Smooth muscle cell (in vitro differentiated cells): ENCODE results near the gene SIN3A. TPM values are rescaled to one million over a fixed set of nuclear protein-coding genes. Genes with fewer than 3 reads are reported as not detected.

ENCODE experiments used
- DNase-seq: peaks from one replicate; lab custom pipeline; 2025; ENCODE audit not compliant: unreplicated experiment; lab: John Stamatoyannopoulos, UW
- H2AFZ ChIP-seq: fragments of 200-600 bp; sonication (generic); 2 replicates; pipeline ENCODE4 v1.6.0; 2016; ENCODE audit warnings: antibody characterized with exemption, low read depth, mild to moderate bottlenecking
- H3F3A ChIP-seq: fragments of 200-600 bp; sonication (generic); 2 replicates; pipeline ENCODE4 v1.6.0; 2017; ENCODE audit warnings: antibody characterized with exemption, low read depth
- H3K27ac ChIP-seq: fragments of 200-600 bp; sonication (generic); 2 replicates; pipeline ENCODE4 v1.5.1; 2016; ENCODE audit warnings: low read depth, mild to moderate bottlenecking
- H3K27me3 ChIP-seq: fragments of 200-600 bp; sonication (generic); 2 replicates; pipeline ENCODE4 v1.6.1; 2016; ENCODE audit warnings: low read depth, mild to moderate bottlenecking
- H3K36me3 ChIP-seq: fragments of 200-600 bp; sonication (generic); 2 replicates; pipeline ENCODE4 v1.5.1; 2016; ENCODE audit warnings: low read depth
- H3K4me1 ChIP-seq: fragments of 200-600 bp; sonication (generic); 2 replicates; pipeline ENCODE4 v1.5.1; 2016; ENCODE audit warnings: low read depth
- H3K4me2 ChIP-seq: fragments of 200-600 bp; sonication (generic); 2 replicates; pipeline ENCODE4 v1.6.0; 2016; ENCODE audit warnings: mild to moderate bottlenecking
- H3K4me3 ChIP-seq: fragments of 200-600 bp; sonication (generic); 2 replicates; pipeline ENCODE4 v1.5.1; 2016; ENCODE audit warnings: mild to moderate bottlenecking
- H3K79me2 ChIP-seq: fragments of 200-600 bp; sonication (generic); 2 replicates; pipeline ENCODE4 v1.6.0; 2016; ENCODE audit warnings: low read depth, mild to moderate bottlenecking
- H3K9ac ChIP-seq: fragments of 200-600 bp; sonication (generic); 2 replicates; pipeline ENCODE4 v1.6.0; 2016; ENCODE audit warnings: low read depth
- H3K9me3 ChIP-seq: fragments of 200-600 bp; sonication (generic); replicated peaks from 2 replicates; pipeline ENCODE4 v1.5.1; 2016; ENCODE audit warnings: low read depth
- H4K20me1 ChIP-seq: fragments of 200-600 bp; sonication (generic); 2 replicates; pipeline ENCODE4 v1.6.0; 2016; ENCODE audit warnings: low read depth
- WGBS: methylation state at CpG from one replicate; pipeline ENCODE4 v1.1.7; 2016; ENCODE audit warnings: low lambda C conversion rate; 5-methylcytosine and 5-hydroxymethylcytosine counted together
- polyA plus RNA-seq: library from polyadenylated mRNA; unstranded; fragments of >200 nt; fragmentation: Nextera tagmentation; extraction: Ambion mirVana; gene quantifications from 2 replicates; pipeline ENCODE4 v1.2.1, GENCODE V29; 2016
- total RNA-seq: library from RNA; depleted of rRNA; stranded (reverse); fragments of >200 nt; gene quantifications from 2 replicates; pipeline ENCODE4 v1.2.3, GENCODE V29; 2014
- TF ChIP-seq, protein P1 (sequence below): fragments of 200-600 bp; sonication (generic); IDR thresholded peaks from 2 replicates; pipeline ENCODE4 v1.5.1; 2017; ENCODE audit warnings: borderline replicate concordance, mild to moderate bottlenecking, antibody characterized with exemption; ENCODE audit not compliant: insufficient read depth, poor library complexity, severe bottlenecking

Gene SIN3A
- total and polyA plus RNA-seq, 2 experiments from 2014 or later, result 12.0 to 40.7 TPM

DNA sequence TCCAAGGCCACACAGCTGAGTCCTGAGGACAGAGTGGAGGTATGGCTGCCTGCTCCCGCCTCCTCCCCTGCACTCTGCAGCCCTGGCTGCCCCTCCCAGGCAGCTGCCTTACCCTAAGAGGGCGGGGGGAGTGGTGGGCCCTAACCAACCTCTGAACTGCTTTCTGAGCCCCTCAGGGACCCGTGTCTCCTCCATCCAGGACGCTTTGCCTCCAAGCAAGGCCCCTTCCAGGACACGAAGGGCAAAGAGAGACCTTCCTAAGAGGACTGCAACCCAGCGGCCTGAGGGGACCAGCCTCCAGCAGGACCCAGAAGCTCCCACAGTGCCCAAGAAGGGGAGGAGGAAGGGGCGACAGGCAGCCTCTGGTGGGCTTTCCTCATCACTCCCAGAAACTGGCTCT lies 97.0 kb downstream of the SIN3A start:
- Histone ChIP-seq H4K20me1 (no peaks in the 10 kb centered on the region), H3K36me3 (no peaks in the 10 kb centered on the region), H3K27ac (no peak overlapping the region), H2AFZ (no peak overlapping the region), H3K79me2 (no peaks in the 10 kb centered on the region), H3K4me3 (no peak overlapping the region), H3K4me2 (no peak overlapping the region), H3K4me1 (no peaks in the 10 kb centered on the region), H3K27me3 (no peaks in the 10 kb centered on the region), H3K9me3 (no peaks in the 10 kb centered on the region), H3F3A (no peaks in the 10 kb centered on the region), H3K9ac (no peak overlapping the region)
- TF ChIP-seq, protein P1, sequence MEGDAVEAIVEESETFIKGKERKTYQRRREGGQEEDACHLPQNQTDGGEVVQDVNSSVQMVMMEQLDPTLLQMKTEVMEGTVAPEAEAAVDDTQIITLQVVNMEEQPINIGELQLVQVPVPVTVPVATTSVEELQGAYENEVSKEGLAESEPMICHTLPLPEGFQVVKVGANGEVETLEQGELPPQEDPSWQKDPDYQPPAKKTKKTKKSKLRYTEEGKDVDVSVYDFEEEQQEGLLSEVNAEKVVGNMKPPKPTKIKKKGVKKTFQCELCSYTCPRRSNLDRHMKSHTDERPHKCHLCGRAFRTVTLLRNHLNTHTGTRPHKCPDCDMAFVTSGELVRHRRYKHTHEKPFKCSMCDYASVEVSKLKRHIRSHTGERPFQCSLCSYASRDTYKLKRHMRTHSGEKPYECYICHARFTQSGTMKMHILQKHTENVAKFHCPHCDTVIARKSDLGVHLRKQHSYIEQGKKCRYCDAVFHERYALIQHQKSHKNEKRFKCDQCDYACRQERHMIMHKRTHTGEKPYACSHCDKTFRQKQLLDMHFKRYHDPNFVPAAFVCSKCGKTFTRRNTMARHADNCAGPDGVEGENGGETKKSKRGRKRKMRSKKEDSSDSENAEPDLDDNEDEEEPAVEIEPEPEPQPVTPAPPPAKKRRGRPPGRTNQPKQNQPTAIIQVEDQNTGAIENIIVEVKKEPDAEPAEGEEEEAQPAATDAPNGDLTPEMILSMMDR, result no peak
- no peak for DNase-seq
- 92% methylated on average over 7 of the region's 7 CpGs for WGBS

DNA sequence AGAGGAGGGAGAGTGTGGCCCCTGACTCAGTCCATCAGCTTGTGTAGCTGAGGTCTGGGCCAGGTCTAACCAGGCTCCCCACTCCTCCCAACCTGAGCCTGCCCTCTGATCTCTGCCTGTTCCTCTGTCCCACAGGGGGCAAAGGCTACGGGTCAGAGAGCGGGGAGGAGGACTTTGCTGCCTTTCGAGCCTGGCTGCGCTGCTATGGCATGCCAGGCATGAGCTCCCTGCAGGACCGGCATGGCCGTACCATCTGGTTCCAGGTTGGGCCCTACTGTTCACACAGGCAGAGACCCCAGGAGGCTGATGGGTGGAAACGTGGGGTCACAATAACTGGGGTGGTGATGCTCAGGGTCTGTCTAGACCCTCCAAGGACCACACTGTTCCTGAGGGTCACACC lies 97.9 kb downstream of the SIN3A start:
- peaks cover 4% of the 10 kb centered on the region for H3K4me1 ChIP-seq
- H3K4me2 ChIP-seq, result no peak overlapping the region
- H3F3A ChIP-seq, result no peaks in the 10 kb centered on the region
- no peak overlapping the region for H3K4me3 ChIP-seq
- no peaks in the 10 kb centered on the region for H3K79me2 ChIP-seq
- H3K27ac ChIP-seq, result no peak overlapping the region
- H2AFZ ChIP-seq, result no peak overlapping the region
- WGBS, result 97% methylated on average over 7 of the region's 7 CpGs
- H3K27me3 ChIP-seq, result no peaks in the 10 kb centered on the region
- no peaks in the 10 kb centered on the region for H4K20me1 ChIP-seq
- H3K9me3 ChIP-seq, result no peaks in the 10 kb centered on the region
- no peak overlapping the region for H3K9ac ChIP-seq
- H3K36me3 ChIP-seq, result no peaks in the 10 kb centered on the region
- TF ChIP-seq, protein P1, result no peak
- no peak for DNase-seq

GRCh38 chr15:75352186-75353080 lies 99.1 kb downstream of the SIN3A start:
- H3K27ac ChIP-seq, result no peak overlapping the region
- no peaks in the 10 kb centered on the region for H3K36me3 ChIP-seq
- DNase-seq, result no peak
- H2AFZ ChIP-seq, result no peak overlapping the region
- H3K4me1 ChIP-seq, result peaks cover 6% of the 10 kb centered on the region
- no peaks in the 10 kb centered on the region for H3K9me3 ChIP-seq
- no peak overlapping the region for H3K4me3 ChIP-seq
- no peaks in the 10 kb centered on the region for H3F3A ChIP-seq
- H3K4me2 ChIP-seq, result no peak overlapping the region
- no peak overlapping the region for H3K9ac ChIP-seq
- no peaks in the 10 kb centered on the region for H4K20me1 ChIP-seq
- TF ChIP-seq, protein P1, result no peak
- 94% methylated on average over 16 of the region's 16 CpGs for WGBS
- no peaks in the 10 kb centered on the region for H3K27me3 ChIP-seq
- H3K79me2 ChIP-seq, result no peaks in the 10 kb centered on the region
